DOHH2 (cell line): ENCODE measurements around the gene STAG2.
A peak's percentile ranks its signal among the peaks of the same experiment; 100 is the strongest.

Source experiments
- H3F3A ChIP-seq: fragments of 200-600 bp; sonication (generic), shearing (Covaris generic); 2 replicates; pipeline ENCODE4 v1.6.0; 2016; ENCODE audit warnings: antibody characterized with exemption, mild to moderate bottlenecking; ENCODE audit not compliant: control insufficient read depth, insufficient read depth
- H3K27ac ChIP-seq: fragments of 200-600 bp; sonication (generic); 2 replicates; pipeline ENCODE4 v1.5.1; 2014; ENCODE audit warnings: low read depth, mild to moderate bottlenecking, low read length, moderate library complexity
- H3K27me3 ChIP-seq: fragments of 200-600 bp; sonication (generic); 2 replicates; pipeline ENCODE4 v1.6.1; 2014; ENCODE audit warnings: mild to moderate bottlenecking, low read length, mixed read lengths; ENCODE audit not compliant: control insufficient read depth
- H3K36me3 ChIP-seq: fragments of 200-600 bp; sonication (generic); 2 replicates; pipeline ENCODE4 v1.6.1; 2014; ENCODE audit warnings: mild to moderate bottlenecking, low read length, moderate library complexity, mixed read lengths; ENCODE audit not compliant: control insufficient read depth
- H3K4me1 ChIP-seq: fragments of 200-600 bp; sonication (generic); 2 replicates; pipeline ENCODE4 v1.6.1; 2014; ENCODE audit warnings: mild to moderate bottlenecking, low read length, mixed read lengths; ENCODE audit not compliant: control insufficient read depth
- H3K4me2 ChIP-seq: fragments of 200-600 bp; sonication (generic); 2 replicates; pipeline ENCODE4 v1.6.0; 2014; ENCODE audit warnings: mild to moderate bottlenecking, low read length, moderate library complexity
- H3K4me3 ChIP-seq: fragments of 200-600 bp; sonication (generic); 2 replicates; pipeline ENCODE4 v1.5.1; 2014; ENCODE audit warnings: mild to moderate bottlenecking, low read length, mixed read lengths
- H3K79me2 ChIP-seq: fragments of 200-600 bp; sonication (generic); 2 replicates; pipeline ENCODE4 v1.6.1; 2014; ENCODE audit warnings: mild to moderate bottlenecking, low read length, mixed read lengths; ENCODE audit not compliant: control insufficient read depth
- H3K9me2 ChIP-seq: fragments of 200-600 bp; sonication (generic); replicated peaks from 2 replicates; pipeline ENCODE4 v1.6.1; 2014; ENCODE audit warnings: mild to moderate bottlenecking, low read length, mixed read lengths; ENCODE audit not compliant: control insufficient read depth
- H3K9me3 ChIP-seq: fragments of 200-600 bp; sonication (generic); 2 replicates; pipeline ENCODE4 v1.6.1; 2014; ENCODE audit warnings: antibody characterized with exemption, low read length, mixed read lengths; ENCODE audit not compliant: control insufficient read depth, insufficient read depth
- H4K20me1 ChIP-seq: fragments of 200-600 bp; sonication (generic); 2 replicates; pipeline ENCODE4 v1.6.0; 2014; ENCODE audit warnings: low read depth, mild to moderate bottlenecking, antibody characterized with exemption, low read length, moderate library complexity; ENCODE audit not compliant: control insufficient read depth, insufficient read depth
- CTCF ChIP-seq: fragments of 200-600 bp; sonication (generic); IDR thresholded peaks from one replicate; pipeline ENCODE4 v1.5.1; 2014; ENCODE audit warnings: antibody characterized with exemption, mild to moderate bottlenecking, low read depth, low read length; ENCODE audit not compliant: poor library complexity, severe bottlenecking
- EZH2phosphoT487 ChIP-seq: fragments of 200-600 bp; sonication (generic); IDR thresholded peaks from 2 replicates; pipeline ENCODE4 v1.6.1; 2017; ENCODE audit warnings: borderline replicate concordance, mild to moderate bottlenecking, antibody characterized with exemption, low read length, moderate library complexity, mixed read lengths

The STAG2 gene

GRCh38 chrX:123949846-123950245 is 11.7 kb upstream of the STAG2 start:
- no peaks in the 10 kb centered on the region for H3K36me3 ChIP-seq

GRCh38 chrX:123959281-123960063 is 2.0 kb upstream of the STAG2 start:
- peak overlapping the region; percentile 47 for H3K27ac ChIP-seq
- peak overlapping the region; percentile 85 for H3K4me3 ChIP-seq
- no peaks in the 10 kb centered on the region for H3K9me3 ChIP-seq
- H3K9me2 ChIP-seq: no peaks in the 10 kb centered on the region
- H4K20me1 ChIP-seq: peaks cover 10% of the 10 kb centered on the region
- no peaks in the 10 kb centered on the region for H3K27me3 ChIP-seq
- peaks cover 51% of the 10 kb centered on the region for H3K79me2 ChIP-seq
- H3K4me2 ChIP-seq: peak overlapping the region; percentile 86
- peaks cover 5% of the 10 kb centered on the region; the same call in 1 of the 2 replicates for H3F3A ChIP-seq
- H3K36me3 ChIP-seq: peaks cover 22% of the 10 kb centered on the region
- H3K4me1 ChIP-seq: peaks cover 16% of the 10 kb centered on the region
- TF ChIP-seq CTCF (no peak), EZH2phosphoT487 (no peak)

More at GRCh38 chrX:123949846-123950245, 11.7 kb upstream of the STAG2 start:
- H3F3A ChIP-seq: no peaks in the 10 kb centered on the region
- H3K27ac ChIP-seq: no peak overlapping the region
- no peaks in the 10 kb centered on the region for H3K9me2 ChIP-seq
- H3K79me2 ChIP-seq: no peaks in the 10 kb centered on the region
- no peaks in the 10 kb centered on the region for H3K27me3 ChIP-seq
- no peaks in the 10 kb centered on the region for H4K20me1 ChIP-seq
- no peaks in the 10 kb centered on the region for H3K9me3 ChIP-seq
- TF ChIP-seq EZH2phosphoT487 (no peak), CTCF (no peak)
- no peak overlapping the region for H3K4me2 ChIP-seq
- no peak overlapping the region for H3K4me3 ChIP-seq
- no peaks in the 10 kb centered on the region for H3K4me1 ChIP-seq

GRCh38 chrX:123960956-123961267 is 594 bp upstream of the STAG2 start:
- Histone ChIP-seq H3K9me2 (no peaks in the 10 kb centered on the region), H3K27me3 (no peaks in the 10 kb centered on the region), H3K27ac (peak overlapping the region; percentile 96), H3K4me1 (peaks cover 26% of the 10 kb centered on the region), H3K79me2 (peaks cover 65% of the 10 kb centered on the region), H3K36me3 (peaks cover 22% of the 10 kb centered on the region), H3K4me3 (peak overlapping the region; percentile 94), H3K9me3 (no peaks in the 10 kb centered on the region), H3K4me2 (peak overlapping the region; percentile 82), H4K20me1 (peaks cover 19% of the 10 kb centered on the region), H3F3A (peaks cover 5% of the 10 kb centered on the region; the same call in 1 of the 2 replicates)
- no peak for TF ChIP-seq CTCF
- no peak for TF ChIP-seq EZH2phosphoT487
